Prostate gland (tissue), 2 donors: ENCODE measurements around the gene ICA1. TPM values are rescaled to one million over a fixed set of nuclear protein-coding genes. Genes with fewer than 3 reads are reported as not detected.

Experiments used
- DNase-seq: peaks from one replicate; pipeline ENCODE4 v3.0.0-alpha.2; 2019; ENCODE audit warnings: low spot score
- H3K27ac ChIP-seq, 2 donors: fragments of 200-600 bp; sonication (generic); 2 replicates each; pipeline ENCODE4 v1.5.1; 2017 to 2019
- H3K27me3 ChIP-seq: fragments of 200-600 bp; sonication (generic); replicated peaks from 2 replicates; pipeline ENCODE4 v1.5.1; 2019; ENCODE audit not compliant: insufficient read depth
- H3K36me3 ChIP-seq, 2 donors: fragments of 200-600 bp; sonication (generic); 1 replicate in 1 of 2; 2 replicates in 1 of 2; pipeline versions ENCODE4 v1.5.1 to v1.8.1; 2017 to 2019
- H3K4me1 ChIP-seq: fragments of 200-600 bp; sonication (generic); replicated peaks from 2 replicates; pipeline ENCODE4 v1.5.1; 2019
- H3K4me3 ChIP-seq, 2 donors: fragments of 200-600 bp; sonication (generic); 2 replicates each; pipeline ENCODE4 v1.5.1; 2017 to 2019
- H3K9me3 ChIP-seq: fragments of 200-600 bp; sonication (generic); 2 replicates; pipeline ENCODE4 v1.5.1; 2017
- POLR2A ChIP-seq: fragments of 450-650 bp; IDR thresholded peaks from one replicate; pipeline ENCODE4 v1.6.1; 2016; ENCODE audit warnings: antibody characterized with exemption, mild to moderate bottlenecking
- POLR2AphosphoS5 ChIP-seq: sonication (generic); formaldehyde crosslinking; IDR thresholded peaks from one replicate; pipeline ENCODE4 v1.6.1; 2017; ENCODE audit warnings: antibody characterized with exemption
- WGBS: methylation state at CpG from one replicate; pipeline ENCODE4 v1.1.5; 2018; 5-methylcytosine and 5-hydroxymethylcytosine counted together
- intact Hi-C: fragments of 100-400 bp; cut with DNase I; formaldehyde crosslinking; loops from one replicate; pipeline ENCODE4 v1.14.2; 2022
- total RNA-seq, 2 donors: library from RNA; depleted of rRNA; stranded (reverse); fragments of >200 nt; gene quantifications; one replicate each; pipeline ENCODE4 v1.1.0, GENCODE V29; 2016
- TF ChIP-seq, protein P1 (sequence below), 4 experiments: fragments of 200-600 bp in 2 of 4; fragments of 450-650 bp in 2 of 4; sonication (generic) in 2 of 4; IDR thresholded peaks; 1 replicate in 3 of 4; 2 replicates in 1 of 4; pipeline ENCODE4 v1.5.1; 2016 to 2019; ENCODE audit warnings: antibody characterized with exemption in 4 of 4, mild to moderate bottlenecking in 2 of 4, moderate library complexity in 2 of 4

The ICA1 gene
- total RNA-seq, 2 donors from 2014 or later, result 49.1 to 51.0 TPM

DNA sequence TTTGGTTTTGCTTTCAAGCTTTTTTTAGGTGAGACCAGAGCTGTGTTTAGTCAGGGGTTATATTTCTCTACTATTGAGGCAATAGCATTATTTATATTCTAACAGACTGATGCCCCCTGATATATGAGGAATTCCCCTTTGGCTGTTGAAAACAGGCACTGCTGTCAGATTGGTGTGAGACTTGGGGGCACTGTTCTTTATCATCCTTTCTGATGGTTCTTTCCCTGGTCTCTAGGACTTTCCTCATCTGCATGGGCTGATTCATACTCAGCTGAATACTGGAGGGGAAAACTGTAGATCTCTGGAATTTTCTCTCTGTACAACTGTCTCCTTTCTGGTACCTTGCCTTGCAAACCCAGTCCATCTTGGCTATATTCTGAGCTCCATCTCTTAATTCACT is 10.0 kb upstream of the ICA1 start:
- H3K4me3 ChIP-seq, result no peak overlapping the region
- no peaks in the 10 kb centered on the region for H3K36me3 ChIP-seq
- no peaks in the 10 kb centered on the region for H3K4me1 ChIP-seq
- H3K27me3 ChIP-seq, result no peaks in the 10 kb centered on the region
- TF ChIP-seq POLR2AphosphoS5 (no peak), POLR2A (no peak)
- no peaks in the 10 kb centered on the region for H3K9me3 ChIP-seq
- no peak for DNase-seq
- intact Hi-C loops, result no loop called here
- H3K27ac ChIP-seq, result no peak overlapping the region

DNA sequence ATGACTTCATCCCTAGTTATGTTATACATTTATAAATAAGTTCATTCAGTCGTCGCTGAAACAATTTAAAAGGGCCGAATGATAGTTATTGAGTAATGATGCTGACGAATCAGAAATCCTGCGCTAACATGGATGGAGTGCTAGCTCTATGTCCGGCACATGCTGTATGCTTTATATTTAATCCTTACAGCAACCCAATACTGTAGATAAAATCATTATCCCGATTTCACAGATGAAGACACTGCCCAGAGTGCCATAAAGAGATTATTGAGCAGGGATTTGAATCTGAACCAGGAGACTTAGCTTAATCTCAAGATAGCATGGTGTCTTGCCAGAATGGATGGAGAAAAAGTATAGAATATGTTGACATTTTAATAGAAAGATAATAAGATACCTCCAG is 1.1 kb upstream of the ICA1 start:
- no peaks in the 10 kb centered on the region for H3K27me3 ChIP-seq
- no peaks in the 10 kb centered on the region for H3K4me1 ChIP-seq
- H3K36me3 ChIP-seq, result no peaks in the 10 kb centered on the region
- intact Hi-C loops, result no loop called here
- peak overlapping the region in 1 of 2 donors; percentile 91 for H3K27ac ChIP-seq
- no peaks in the 10 kb centered on the region for H3K9me3 ChIP-seq
- no peak for TF ChIP-seq POLR2A
- TF ChIP-seq, protein P1, sequence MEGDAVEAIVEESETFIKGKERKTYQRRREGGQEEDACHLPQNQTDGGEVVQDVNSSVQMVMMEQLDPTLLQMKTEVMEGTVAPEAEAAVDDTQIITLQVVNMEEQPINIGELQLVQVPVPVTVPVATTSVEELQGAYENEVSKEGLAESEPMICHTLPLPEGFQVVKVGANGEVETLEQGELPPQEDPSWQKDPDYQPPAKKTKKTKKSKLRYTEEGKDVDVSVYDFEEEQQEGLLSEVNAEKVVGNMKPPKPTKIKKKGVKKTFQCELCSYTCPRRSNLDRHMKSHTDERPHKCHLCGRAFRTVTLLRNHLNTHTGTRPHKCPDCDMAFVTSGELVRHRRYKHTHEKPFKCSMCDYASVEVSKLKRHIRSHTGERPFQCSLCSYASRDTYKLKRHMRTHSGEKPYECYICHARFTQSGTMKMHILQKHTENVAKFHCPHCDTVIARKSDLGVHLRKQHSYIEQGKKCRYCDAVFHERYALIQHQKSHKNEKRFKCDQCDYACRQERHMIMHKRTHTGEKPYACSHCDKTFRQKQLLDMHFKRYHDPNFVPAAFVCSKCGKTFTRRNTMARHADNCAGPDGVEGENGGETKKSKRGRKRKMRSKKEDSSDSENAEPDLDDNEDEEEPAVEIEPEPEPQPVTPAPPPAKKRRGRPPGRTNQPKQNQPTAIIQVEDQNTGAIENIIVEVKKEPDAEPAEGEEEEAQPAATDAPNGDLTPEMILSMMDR (IDR thresholded peaks at IDR 0.05), result no peak
- no peak for TF ChIP-seq POLR2AphosphoS5
- no peak for DNase-seq
- WGBS, result 76% methylated on average over 7 of the region's 7 CpGs
- peak overlapping the region in 1 of 2 donors; percentile 59 for H3K4me3 ChIP-seq

DNA sequence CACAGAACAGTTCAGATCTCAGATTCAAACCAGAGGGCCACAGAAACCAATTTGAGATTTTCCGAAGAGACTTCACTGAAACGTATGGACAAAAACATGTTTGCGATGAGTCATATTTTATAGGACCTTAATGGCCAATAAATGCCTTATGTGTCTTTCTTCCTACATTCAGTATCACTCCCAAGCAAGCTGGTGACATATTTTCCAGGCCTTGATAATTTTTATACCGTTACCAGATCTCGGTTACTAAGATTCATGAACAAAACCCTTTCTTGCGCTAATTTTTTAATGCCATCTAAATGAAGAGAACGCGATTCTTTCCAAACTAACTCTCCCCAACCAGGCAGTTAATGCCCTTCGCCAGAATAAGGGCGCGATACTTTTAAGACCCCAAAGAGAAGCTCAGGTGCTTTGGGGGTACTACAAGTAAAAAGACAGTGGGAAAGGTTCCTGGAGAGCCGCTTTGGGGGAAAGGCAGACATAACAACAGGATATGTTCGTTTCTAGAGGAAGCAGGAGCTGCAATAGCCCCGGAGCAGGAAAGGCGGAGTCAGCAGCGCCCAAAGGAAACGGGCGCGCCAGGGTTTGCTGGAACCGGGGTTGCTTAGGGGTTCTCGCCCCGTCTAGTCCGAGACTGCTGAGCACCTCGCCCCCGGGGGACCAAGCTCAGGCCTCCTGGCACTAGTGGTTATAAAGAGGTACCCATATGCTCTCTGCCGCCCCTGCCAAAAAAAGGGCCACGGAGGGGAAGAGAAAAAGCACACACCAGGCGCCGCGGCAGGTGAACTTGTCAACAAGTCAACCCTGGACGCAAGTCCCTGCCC is 884 bp downstream of the ICA1 start:
- intact Hi-C loops, result no loop called here
- Histone ChIP-seq H3K9me3 (no peaks in the 10 kb centered on the region), H3K36me3 (no peaks in the 10 kb centered on the region), H3K27me3 (no peaks in the 10 kb centered on the region), H3K27ac (peak overlapping the region; percentile 89 to 91), H3K4me3 (peak overlapping the region; percentile 59 to 64), H3K4me1 (no peaks in the 10 kb centered on the region)
- DNase-seq, result peak; percentile 43
- WGBS, result 7% methylated on average over 31 of the region's 31 CpGs
- TF ChIP-seq POLR2AphosphoS5 (peak; percentile 68), POLR2A (peak; percentile 52)
- TF ChIP-seq, protein P1 (IDR thresholded peaks at IDR 0.05), result no peak

DNA sequence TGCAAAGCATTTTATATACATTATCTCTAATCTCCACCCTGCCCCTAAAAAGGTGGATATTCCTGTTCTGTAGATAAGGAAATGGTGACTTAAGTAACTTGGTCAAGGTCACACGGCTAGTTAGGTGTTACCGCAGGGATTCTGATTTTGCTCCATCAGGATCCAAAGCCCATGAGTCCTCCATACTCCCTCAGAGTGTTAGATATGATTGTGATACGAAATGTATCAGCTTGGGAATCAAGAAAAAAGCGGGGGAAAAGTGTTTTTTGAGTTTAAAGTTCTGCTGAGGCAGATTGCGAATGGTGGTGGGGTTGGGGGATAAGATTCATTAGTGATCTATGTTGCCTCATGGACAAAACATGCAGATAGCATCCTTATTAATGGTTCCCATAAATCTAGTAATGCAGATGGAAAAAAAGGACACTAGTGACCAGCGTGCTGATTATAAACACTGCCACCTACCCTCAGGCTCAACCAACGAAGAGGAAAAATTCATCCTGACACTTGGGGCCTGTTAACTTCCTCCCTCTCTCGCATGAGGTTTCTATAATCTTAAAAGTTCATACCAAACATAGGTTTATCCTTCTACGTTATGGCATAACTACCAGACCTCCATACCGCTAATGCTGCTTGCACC is 2.3 kb downstream of the ICA1 start:
- Histone ChIP-seq H3K27me3 (no peaks in the 10 kb centered on the region), H3K9me3 (no peaks in the 10 kb centered on the region), H3K27ac (no peak overlapping the region), H3K36me3 (no peaks in the 10 kb centered on the region), H3K4me1 (no peaks in the 10 kb centered on the region), H3K4me3 (no peak overlapping the region)
- intact Hi-C loops, result no loop called here
- TF ChIP-seq, protein P1 (IDR thresholded peaks at IDR 0.05), result no peak
- TF ChIP-seq POLR2AphosphoS5, result no peak
- no peak for TF ChIP-seq POLR2A
- DNase-seq, result no peak
- WGBS, result 92% methylated on average over 10 of the region's 10 CpGs

DNA sequence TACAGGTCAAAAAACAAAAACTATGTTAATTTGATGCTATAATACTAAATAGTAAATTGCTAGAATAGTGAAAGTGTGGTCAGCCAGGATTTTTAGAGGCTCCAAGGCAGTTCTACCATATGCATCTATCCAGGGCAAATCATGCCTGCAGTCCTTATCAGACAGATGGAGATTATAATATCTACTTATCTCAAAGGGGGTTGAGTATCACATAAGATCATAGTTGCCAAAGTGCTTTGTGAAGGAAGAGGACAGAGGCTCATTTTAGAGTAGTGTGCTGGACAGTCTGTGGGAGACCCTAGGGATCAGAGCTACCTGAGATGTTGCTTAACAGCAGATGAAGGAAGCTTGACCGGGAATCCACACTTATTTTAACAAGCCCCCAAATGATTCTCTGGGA is 3.2 kb downstream of the ICA1 start:
- TF ChIP-seq POLR2AphosphoS5 (no peak), POLR2A (no peak)
- TF ChIP-seq, protein P1 (IDR thresholded peaks at IDR 0.05), result no peak
- 88% methylated on average over 1 of the region's 1 CpG for WGBS
- no peak overlapping the region for H3K27ac ChIP-seq
- no peak for DNase-seq
- H3K27me3 ChIP-seq, result no peaks in the 10 kb centered on the region
- no peaks in the 10 kb centered on the region for H3K4me1 ChIP-seq
- intact Hi-C loops, result no loop called here
- H3K9me3 ChIP-seq, result no peaks in the 10 kb centered on the region
- H3K4me3 ChIP-seq, result no peak overlapping the region
- no peaks in the 10 kb centered on the region for H3K36me3 ChIP-seq
